Left ventricle myocardium superior (tissue), 1 donor: Measurements from ENCODE around the gene TEX55. TPM values are rescaled to one million over a fixed set of nuclear protein-coding genes. Genes with fewer than 3 reads are reported as not detected.
"Not testable (repeated sequence)": the region's sequence is repeated elsewhere in the genome, so short reads cannot be mapped to it uniquely, and the experiment has no call there.

Source experiments
- ATAC-seq: fragments of 200-7000 bp; cut with Tn5 transposase; one replicate; pipeline ENCODE4 v1.9.1; 2020; ENCODE audit warnings: mild to moderate bottlenecking, moderate library complexity
- DNase-seq: peaks from one replicate; pipeline ENCODE4 v3.0.0-alpha.2; 2020
- intact Hi-C: fragments of 100-400 bp; cut with micrococcal nuclease; formaldehyde crosslinking; loops from one replicate; pipeline ENCODE4 v1.11.0; 2022
- total RNA-seq: library from RNA; stranded (reverse); fragmentation: NEBNext Ultra II Directional; extraction: Animal tissue kit (Norgen Biotek cat#: 25700); gene quantifications from one replicate; pipeline ENCODE4 v1.2.1, GENCODE V29; 2021
- donor health status: DM: no; HTN: yes; CAD: no; lungs with severe emphysema.

The TEX55 gene
- total RNA-seq, 1 donor from 2014 or later: not detected

DNA sequence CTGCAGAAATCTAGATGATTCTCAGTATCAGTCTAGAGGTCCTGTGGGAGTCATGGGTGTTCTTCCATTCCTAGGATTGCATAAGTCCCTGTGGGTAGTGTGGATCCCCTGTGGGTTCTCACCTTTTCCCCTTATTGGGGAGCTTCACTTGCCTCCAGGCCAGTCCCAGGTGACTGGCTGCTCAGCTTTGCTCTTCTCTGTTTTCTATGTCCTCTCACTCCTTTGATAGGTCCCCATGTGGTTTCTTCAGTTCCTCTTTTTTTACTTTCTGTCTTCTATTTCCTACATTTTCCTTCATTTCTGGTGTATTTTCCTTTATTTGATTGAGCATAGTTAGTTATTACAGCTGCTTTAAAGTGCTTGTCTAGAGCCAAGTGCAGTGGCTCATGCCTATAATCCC is 10.9 kb downstream of the TEX55 start:
- no peak for ATAC-seq

DNA sequence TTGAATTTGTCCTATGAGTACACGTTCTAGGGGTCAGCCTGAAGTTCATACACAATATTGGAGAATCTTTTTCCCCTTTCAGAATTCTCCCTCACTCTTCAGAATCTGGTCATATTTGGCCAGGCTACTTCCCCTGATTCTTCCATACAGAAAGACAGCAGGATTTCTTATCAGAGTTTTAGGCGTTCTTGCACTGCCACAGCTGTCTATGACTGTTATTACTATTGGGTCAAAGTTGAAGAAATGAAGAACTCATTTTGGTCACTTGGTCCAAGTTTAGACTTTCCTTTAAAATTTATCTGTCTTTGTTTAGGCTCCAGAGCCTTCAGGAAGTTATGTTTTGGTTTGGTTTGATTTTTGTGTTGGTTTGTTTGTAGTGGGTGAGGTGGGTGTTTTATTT is 12.0 kb downstream of the TEX55 start:
- no peak for DNase-seq
- intact Hi-C loops: no loop called here
- no peak for ATAC-seq

More for the DNA sequence above, 10.9 kb downstream of the TEX55 start:
- intact Hi-C loops: no loop called here
- no peak for DNase-seq

DNA sequence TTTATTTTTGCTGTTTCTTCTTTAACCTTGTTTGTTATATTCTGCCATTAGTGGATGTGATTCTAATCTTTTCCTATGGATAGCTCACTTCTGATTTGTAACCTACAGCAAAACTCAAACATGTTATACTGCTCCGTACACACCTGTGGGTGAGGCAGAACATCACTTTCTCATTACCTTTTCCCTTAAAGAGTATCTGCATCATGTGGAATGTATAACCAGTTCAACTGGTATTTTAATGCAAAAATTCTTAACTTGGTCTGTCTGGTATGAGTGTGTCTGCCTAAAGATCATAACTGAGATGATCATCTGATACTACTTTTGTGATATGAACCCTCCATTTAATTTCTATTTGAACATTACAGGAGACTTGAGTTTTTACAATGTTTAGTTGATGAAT is 14.4 kb downstream of the TEX55 start:
- DNase-seq (no peak), ATAC-seq (no peak)
- intact Hi-C loops: no loop called here

DNA sequence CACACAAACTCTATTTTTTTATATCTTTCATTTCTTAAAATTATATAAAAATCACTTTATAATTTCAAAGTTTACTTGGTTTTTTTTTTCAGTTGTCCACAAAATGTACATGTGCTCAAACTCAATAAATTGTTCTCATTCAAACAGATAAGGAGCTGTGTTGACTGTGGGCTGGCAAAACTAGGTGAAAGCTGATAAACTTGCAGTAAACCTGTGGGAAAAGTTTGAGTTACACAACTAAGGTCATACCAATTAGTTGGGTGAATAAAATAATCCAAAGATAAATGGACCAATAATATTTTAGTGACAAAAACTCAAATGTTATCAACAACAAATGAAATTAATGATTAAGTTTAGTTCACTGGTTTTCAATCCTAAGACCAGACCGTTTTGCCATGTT is 14.8 kb downstream of the TEX55 start:
- ATAC-seq (no peak), DNase-seq (no peak)
- intact Hi-C loops: no loop called here

DNA sequence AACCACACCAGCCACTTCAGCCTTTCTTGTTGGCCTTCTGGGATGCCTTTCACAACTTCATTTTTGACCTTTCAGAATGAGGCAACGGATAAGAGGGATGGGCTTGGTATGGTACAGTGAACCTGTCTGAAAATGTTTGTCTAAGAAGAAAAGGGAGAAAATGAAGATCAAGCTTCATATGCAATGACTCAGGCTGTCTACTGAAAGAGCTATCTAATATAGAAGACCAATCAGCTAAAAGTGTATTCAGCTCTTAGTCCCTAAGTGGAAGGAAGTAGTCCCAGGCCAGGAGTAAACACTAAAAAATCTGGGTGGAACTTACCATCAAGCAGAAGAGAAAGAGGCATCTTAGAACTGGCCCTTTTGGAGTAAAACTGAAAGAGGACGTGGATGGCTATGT is 15.3 kb downstream of the TEX55 start:
- DNase-seq: no peak
- intact Hi-C loops: no loop called here
- no peak for ATAC-seq

DNA sequence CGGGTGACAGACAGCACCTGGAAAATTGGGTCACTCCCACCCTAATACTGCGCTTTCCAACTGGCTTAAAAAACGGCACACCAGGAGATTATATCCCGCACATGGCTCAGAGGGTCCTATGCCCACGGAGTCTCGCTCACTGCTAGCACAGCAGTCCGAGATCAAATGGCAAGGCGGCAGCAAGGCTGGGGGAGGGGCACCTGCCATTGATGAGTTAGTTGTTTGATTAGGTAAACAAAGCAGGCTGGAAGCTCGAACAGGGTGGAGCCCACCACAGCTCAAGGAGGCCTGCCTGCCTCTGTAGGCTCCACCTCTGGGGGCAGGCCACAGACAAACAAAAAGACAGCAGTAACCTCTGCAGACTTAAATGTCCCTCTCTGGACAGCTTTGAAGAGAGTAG is 18.8 kb downstream of the TEX55 start:
- intact Hi-C loops, DNase-seq, ATAC-seq: not testable (repeated sequence)

DNA sequence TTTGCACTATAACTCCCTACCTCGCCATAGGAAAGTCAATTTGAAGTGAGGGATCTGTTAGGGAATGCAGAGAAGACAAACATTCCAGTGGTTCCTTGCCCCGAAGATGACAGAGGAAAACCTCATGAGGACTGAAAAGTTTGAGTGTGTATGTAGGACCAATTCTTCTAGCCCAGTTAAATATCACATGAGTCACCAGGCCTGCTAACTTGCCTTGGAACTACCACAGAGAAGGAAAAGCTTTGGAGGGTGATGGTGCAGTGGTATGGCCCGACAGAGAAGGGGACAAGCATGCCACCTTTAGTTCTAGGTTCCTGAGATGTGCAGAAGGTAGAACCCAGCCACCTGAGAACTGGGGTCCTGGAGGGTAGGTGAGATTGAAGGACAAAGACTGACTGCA is 24.9 kb downstream of the TEX55 start:
- intact Hi-C loops: no loop called here
- ATAC-seq: no peak

DNA sequence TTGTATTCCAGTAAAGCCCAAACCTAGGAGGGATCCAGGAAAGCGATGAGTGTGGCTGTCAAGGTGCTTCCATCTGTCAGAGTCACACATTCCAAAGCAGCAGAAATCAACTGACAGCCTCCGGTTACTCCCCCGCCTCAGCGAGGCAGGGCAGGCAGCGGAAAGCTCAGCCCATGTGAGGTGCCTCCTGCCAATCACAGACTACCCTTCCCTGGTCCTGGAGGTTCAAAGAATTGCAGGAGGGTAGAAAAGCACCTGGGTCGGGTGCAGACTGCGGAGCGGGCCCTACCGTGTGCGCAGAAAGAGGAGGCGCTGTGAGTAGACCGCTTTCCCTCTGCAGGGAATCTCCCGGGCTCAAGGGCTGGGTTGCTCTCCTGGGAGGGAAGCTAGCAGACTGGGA is 27.4 kb downstream of the TEX55 start, which contains the start of gene UPK1B:
Gene UPK1B, plus strand, starts transcription at position 274 of the 400 bp plus-strand sequence. CDS start 13,144 bp downstream, outside the sequence.
- intact Hi-C loops: no loop called here
- ATAC-seq: no peak
- no peak for DNase-seq

More for the DNA sequence above, 24.9 kb downstream of the TEX55 start:
- no peak for DNase-seq

DNA sequence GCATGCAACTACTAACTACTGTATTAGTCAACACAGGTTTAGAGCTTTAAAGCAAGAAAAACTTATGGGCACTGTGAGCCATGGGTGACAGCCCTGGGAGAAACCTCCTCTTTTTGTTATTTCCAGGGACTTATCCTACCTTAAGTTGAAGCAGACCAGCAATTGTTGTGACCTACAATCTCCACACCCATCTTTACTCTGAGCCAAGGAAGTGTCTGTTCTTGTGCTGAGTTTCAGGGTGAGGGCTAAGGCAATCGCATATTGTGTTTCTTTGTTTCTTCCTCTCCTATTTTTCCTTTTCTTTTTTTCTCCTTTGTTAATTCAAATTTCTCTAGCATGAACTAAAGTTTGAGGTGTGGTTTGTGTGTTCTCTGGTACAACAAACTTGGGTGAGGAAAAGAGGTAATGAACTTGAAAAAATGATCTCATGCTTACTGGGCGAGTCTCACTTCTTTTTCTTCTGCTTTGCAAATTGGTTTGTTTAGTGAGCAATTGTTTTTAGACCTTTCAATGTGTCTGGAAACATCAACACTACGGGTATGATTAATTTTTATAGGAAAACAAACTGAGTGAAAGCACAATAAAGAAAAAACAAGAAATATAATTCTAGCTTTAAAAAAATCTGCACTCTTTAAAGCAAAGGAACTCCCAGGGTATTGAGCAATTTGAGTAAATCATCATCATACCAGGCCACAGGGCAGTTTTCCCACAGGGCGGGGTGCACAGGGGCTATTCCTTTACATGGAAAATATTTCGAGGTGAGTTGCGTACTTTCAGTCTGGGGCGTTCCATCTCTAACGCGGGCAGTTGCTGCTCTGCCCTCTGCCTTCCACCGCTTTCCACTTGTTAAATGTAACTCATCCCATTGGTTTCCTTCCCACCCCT is 30.1 kb downstream of the TEX55 start:
- intact Hi-C loops: no loop called here
- ATAC-seq (no peak), DNase-seq (no peak)

DNA sequence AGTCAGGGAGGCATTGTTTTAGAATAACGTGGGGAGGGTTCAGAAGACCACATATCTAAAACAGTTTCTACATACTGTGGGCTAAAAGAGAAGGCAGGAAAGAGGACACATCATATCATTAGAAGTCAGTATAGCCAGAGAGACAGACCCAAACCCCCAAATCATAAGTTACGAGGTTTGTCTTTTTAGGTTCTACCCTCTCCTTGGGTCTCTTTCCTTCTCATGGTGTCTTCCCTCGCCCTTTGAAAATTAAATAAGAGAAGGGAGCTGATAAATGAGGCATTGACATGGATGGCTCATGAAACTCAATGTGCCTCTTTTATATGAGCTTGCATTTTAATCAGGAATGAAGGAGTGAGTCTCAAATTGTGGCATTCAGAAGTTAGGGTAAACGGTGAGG is 30.8 kb downstream of the TEX55 start:
- intact Hi-C loops: no loop called here
- no peak for DNase-seq
- ATAC-seq: no peak

DNA sequence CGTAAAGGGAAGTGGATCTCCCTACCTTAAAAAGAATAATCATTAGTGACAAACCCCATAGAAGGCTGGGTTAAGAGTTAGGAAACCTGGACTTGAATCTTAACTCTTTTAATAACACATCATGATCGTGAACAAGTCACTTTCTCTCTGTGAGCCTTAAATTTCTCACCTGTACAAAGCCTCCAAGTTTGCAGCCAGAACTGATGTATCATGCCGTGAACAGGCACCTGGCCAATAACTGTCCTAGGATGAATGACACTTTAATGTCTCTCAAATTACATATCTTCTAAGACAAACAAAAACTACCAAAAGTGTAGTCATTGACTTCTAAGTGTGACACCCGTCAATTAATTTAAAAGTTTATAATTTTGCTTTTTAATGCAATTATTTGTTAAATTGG is 31.4 kb downstream of the TEX55 start:
- ATAC-seq: no peak
- intact Hi-C loops: no loop called here
- DNase-seq: no peak

DNA sequence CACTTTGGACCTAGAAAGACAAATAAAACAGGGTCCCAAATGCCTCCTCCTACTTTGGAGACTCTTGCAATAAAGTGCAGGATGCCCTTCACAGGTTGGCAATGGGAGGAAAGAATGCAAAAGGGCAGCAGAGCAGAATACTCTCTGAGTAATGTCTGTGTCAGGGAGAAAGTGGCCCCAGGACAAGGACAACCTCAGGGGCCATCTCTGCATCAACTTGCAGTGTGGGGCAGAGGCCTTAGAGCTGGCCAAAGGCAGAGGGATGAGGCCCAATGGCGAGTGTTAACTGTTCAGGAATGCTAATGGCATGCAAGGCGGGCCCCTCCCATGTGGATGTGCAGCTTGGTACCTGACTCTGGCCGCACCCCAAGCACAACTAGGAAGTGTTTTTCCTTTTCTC is 35.8 kb downstream of the TEX55 start:
- ATAC-seq: no peak

DNA sequence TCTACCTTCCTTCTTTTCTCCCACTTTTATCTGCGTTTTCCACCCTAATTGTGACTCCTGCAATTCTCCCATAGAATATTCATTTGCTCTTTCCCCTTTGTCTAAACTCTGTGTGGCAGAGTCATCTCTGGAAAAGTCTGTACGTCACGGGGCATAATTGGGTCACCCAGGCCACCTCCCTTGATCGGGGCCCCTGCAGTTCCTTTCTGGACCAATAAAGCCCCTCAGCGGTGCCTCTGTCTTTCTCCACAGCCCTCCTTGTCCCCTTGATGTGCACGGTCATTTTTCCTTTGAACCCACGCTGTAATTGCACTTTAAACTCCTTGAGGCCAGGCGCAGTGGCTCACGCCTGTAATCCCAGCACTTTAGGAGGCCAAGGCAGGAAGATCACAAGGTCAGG is 38.1 kb downstream of the TEX55 start:
- ATAC-seq: no peak
- intact Hi-C loops: no loop called here
- no peak for DNase-seq

More for the DNA sequence above, 35.8 kb downstream of the TEX55 start:
- DNase-seq: no peak
- intact Hi-C loops: no loop called here

DNA sequence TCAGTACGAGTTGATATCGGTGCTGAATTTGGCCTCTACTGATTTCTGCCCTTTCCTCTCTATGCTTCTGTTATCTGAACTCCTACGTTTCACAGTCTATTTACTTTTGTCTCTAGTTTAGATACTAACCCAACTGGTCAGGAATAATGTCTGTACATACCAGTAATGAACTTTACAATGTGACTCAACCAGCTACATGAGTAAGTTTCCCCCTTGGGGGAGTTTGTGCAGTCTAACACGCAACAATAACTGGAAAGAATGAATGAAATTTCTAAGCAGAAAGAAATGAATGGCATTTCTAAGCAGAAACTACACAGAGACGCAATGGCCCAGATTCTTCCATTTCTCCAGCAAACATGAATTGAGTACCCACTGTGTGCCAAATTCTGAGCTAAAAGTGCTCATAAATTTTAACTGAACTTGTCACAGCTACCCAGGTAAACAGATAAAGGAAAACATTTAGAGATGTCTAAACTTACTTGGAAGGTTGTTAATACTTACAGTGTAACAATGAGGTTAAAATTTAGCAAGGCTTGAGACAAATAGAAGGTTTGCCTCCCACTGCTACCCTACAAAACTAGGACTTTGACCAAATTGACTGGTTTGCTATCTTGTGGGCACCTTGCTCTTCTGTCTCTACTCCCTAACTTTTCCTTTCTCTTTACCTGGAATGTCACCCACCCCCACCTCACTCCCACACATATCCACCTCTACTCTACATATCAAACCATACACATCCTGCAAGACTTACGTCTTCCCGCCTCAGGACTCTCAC is 39.0 kb downstream of the TEX55 start:
- DNase-seq (no peak), ATAC-seq (no peak)
- intact Hi-C loops: no loop called here

DNA sequence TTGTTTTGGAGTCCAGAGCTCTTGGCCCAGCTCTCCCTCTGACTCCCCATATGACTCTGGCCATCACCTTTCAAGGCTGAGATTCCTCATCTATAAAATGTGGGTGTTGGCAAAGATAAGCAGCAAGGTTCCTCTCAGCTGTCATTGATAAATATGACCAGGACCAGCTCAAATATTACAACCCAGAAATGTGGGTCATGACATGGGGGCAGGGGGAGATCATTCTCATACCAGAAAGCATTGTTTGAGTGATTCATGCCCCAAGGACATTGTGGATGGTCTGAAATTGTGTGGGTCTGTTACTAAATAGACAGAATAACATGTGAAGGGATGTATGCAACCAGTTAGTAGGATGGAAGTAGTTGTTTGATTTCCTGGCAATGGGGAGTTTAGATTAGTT is 41.3 kb downstream of the TEX55 start:
- ATAC-seq (no peak), DNase-seq (no peak)
- intact Hi-C loops: no loop called here

DNA sequence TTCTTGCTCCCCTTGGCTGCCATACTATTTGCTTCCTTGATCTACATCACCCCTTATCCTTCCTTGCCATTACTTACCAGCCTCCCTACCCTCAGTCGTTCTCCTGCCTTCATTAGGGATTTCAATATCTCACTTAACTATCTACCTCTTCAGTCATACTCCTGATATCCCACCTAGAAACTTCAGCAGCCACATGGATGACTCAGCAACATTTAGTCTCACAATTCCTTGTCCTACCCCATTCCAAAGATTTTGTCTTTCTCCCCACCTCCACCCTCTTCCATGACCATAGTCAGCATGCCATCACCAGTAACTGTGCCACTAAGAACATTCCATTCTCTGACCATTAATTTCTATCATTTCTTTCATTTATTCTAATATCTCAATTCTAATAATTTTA is 45.8 kb downstream of the TEX55 start:
- ATAC-seq (no peak), DNase-seq (no peak)
- intact Hi-C loops: no loop called here

DNA sequence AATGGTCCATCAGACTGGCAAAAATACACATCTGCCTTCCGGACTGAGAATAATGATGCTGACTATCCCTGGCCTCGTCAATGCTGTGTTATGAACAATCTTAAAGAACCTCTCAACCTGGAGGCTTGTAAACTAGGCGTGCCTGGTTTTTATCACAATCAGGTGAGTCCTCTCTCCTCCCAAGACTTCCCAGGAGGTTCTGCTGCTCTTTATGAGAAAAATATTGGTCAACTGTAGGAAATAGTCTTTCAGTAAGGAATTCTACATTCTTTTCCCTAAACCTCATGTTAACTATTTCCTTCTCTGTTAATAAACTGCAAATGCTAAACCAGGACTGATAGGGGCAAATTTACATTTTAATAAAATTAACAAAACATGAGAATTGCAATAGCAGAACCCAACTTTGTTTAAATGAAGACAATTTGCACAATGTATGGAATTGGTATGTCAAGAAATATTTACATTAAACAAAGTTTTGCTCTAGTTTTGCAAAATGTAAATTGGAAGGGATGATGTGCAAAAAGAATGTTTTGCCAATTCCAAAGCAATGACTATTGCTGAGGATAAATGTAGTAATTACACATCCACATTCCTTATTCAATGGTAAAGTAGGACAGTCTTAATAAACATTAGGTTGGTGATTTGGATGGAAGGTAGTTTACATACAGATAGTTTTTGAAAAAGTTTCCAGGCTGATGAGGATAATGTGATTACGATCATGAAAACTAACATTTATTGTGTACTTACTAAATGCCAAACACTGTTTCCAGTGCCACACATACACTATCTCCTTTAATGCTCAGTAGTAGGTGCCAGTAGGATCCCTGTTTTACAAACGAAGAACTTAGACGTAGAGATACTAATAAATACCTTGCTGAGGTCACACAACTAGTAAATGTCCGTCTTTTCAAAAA is 48.5 kb downstream of the TEX55 start:
- no peak for DNase-seq
- no peak for ATAC-seq
- intact Hi-C loops: no loop called here

DNA sequence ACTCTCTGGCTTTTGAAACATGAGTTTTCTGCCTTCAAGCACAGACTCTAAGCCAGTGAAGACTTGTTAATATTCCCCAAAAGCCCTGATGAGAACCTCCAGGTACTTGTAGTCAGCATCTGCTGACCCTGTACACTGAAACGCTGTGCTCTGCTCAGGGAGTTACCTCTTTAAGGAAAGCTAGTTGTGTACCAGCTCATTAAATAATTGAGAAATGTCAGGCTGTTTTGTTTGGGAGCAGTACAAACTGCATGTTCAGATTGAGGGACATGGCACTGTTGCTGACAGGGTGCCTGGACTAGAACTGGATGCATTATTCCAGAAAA is 49.1 kb downstream of the TEX55 start:
- DNase-seq: no peak
- no peak for ATAC-seq
- intact Hi-C loops: no loop called here

DNA sequence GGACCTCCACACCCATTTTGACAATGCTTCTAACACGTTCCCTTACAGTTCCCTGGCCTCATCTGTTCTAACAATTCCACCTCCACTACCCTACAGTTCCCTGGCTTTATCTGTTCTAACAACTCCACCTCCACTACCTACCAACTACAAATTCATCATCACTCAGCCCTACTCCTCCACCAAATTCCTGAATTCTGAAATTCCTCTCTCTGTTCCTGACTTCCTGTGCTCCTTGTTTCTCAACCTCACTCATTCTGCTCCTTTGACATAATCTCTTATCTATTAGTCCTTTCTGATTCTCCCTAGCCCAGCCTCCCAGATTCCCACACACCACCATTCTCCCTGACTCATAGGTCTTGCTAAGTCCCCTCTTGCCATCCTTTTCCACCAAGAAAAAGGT is 49.9 kb downstream of the TEX55 start:
- ATAC-seq (no peak), DNase-seq (no peak)
- intact Hi-C loops: no loop called here
